Duodenal mucosa (tissue), 2 donors: ENCODE data around the gene SYT5.
"Not testable (repeated sequence)": the region's sequence is repeated elsewhere in the genome, so short reads cannot be mapped to it uniquely, and the experiment has no call there.

ENCODE experiments used
- H3K27ac ChIP-seq: one replicate; pipeline ENCODE4 v1.7.0; 2013; ENCODE audit warnings: low read depth, low read length
- H3K27me3 ChIP-seq, 2 donors: one replicate each; pipeline ENCODE4 v1.7.0; 2013; ENCODE audit warnings: low read length in 2 of 2, control low read depth in 1 of 2; ENCODE audit not compliant: insufficient read depth in 2 of 2, control insufficient read depth in 1 of 2
- H3K36me3 ChIP-seq, 2 donors: one replicate each; pipeline ENCODE4 v1.7.0; 2013; ENCODE audit warnings: low read length in 2 of 2, control low read depth in 1 of 2; ENCODE audit not compliant: insufficient read depth in 2 of 2, control insufficient read depth in 1 of 2
- H3K4me1 ChIP-seq, 2 donors: one replicate each; pipeline ENCODE4 v1.7.0; 2013; ENCODE audit warnings: low read length in 2 of 2, control low read depth in 1 of 2; ENCODE audit not compliant: insufficient read depth in 2 of 2, control insufficient read depth in 1 of 2
- H3K4me3 ChIP-seq, 2 donors: one replicate each; pipeline ENCODE4 v1.7.0; 2013; ENCODE audit warnings: low read length in 2 of 2, low read depth in 1 of 2
- H3K9ac ChIP-seq, 2 donors: one replicate each; pipeline ENCODE4 v1.7.0; 2013; ENCODE audit warnings: low read length in 2 of 2, low read depth in 1 of 2
- H3K9me3 ChIP-seq, 2 donors: one replicate each; pipeline ENCODE4 v1.7.0; 2013; ENCODE audit warnings: low read length in 2 of 2, control low read depth in 1 of 2; ENCODE audit not compliant: control insufficient read depth in 1 of 2

The SYT5 gene

GRCh38 chr19:55208880-55209692 is 29.0 kb upstream of the SYT5 start, which contains the start of gene PTPRH:
Gene PTPRH (minus strand): TSS chr19:55209501. CDS start chr19:55209433, 68 bp downstream.
- Histone ChIP-seq H3K9ac (peak within 1 kb of the TSS; percentile 77 to 89), H3K9me3 (peaks cover 3 to 5% of the 10 kb centered on the region in 2 donors), H3K4me1 (peaks cover 9 to 10% of the 10 kb centered on the region in 2 donors), H3K4me3 (peak within 1 kb of the TSS; percentile 66 to 72), H3K36me3 (peaks cover 9 to 15% of the 10 kb centered on the region in 2 donors), H3K27ac (peak within 1 kb of the TSS; percentile 89), H3K27me3 (no peaks in the 10 kb centered on the region)

DNA sequence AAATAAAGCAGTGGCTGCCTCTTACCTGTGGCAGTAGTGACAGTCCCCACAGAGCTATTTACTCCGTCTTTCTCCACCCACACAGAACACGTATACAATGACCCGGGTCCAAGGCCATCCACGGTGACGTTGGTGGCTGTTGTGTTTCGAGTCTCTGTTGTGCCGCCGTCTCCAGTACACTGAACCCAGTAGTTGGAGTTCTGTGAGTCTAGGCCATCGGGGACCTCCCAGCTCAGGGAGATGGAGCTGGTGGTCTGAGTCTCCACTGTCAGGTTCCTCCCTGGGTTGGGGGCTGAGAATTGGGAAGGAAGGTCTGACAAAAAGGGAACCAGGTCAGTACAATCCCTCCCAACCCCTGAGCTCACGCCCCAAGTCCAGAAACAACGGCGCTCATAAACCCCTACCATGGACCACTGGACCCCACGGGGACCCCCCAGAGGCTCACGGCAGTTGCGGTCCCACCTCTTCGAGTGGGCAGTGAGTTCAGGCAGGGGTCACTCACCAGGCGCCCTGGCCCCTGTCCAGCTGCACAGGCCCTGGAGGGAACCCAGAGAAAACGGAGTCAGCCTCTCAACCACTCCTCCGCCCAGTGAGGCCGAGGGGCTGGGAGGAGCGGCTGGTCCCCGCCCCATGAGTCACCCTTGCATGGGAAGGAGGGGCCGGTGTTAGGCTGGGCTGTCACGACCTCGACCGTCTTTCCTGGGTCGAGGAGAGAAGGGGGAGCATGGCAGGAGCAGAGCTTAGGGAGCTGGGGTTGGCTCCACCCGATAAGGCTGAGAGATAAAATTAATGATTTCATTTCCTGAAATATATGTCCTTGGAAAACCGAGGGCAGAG is 26.8 kb upstream of the SYT5 start:
- no peaks in the 10 kb centered on the region for H3K9me3 ChIP-seq
- no peaks in the 10 kb centered on the region for H3K27me3 ChIP-seq
- peak overlapping the region; percentile 60 to 84 for H3K9ac ChIP-seq
- peak overlapping the region; percentile 70 to 77 for H3K4me3 ChIP-seq
- H3K4me1 ChIP-seq: peaks cover 9 to 10% of the 10 kb centered on the region in 2 donors
- H3K36me3 ChIP-seq: peaks cover 10 to 29% of the 10 kb centered on the region in 2 donors
- H3K27ac ChIP-seq: peak overlapping the region; percentile 89

GRCh38 chr19:55202199-55202598 is 22.1 kb upstream of the SYT5 start:
- H3K27me3 ChIP-seq, H3K27ac ChIP-seq, H3K4me3 ChIP-seq, H3K9ac ChIP-seq, H3K4me1 ChIP-seq, H3K9me3 ChIP-seq: not testable (repeated sequence)
- peaks cover 28 to 70% of the 10 kb centered on the region in 2 donors for H3K36me3 ChIP-seq

- Histone ChIP-seq H3K27ac (no peak overlapping the region), H3K9me3 (no peaks in the 10 kb centered on the region), H3K4me1 (no peaks in the 10 kb centered on the region), H3K4me3 (no peak overlapping the region), H3K9ac (no peak overlapping the region), H3K36me3 (peaks cover 31 to 71% of the 10 kb centered on the region in 2 donors), H3K27me3 (no peaks in the 10 kb centered on the region)
These were observed 19.6 kb upstream of the SYT5 start for GRCh38 chr19:55199620-55200204.

GRCh38 chr19:55198651-55199050 is 18.6 kb upstream of the SYT5 start:
- Histone ChIP-seq H3K4me1 (no peaks in the 10 kb centered on the region), H3K9me3 (no peaks in the 10 kb centered on the region), H3K4me3 (no peak overlapping the region), H3K27me3 (no peaks in the 10 kb centered on the region), H3K27ac (no peak overlapping the region), H3K9ac (no peak overlapping the region), H3K36me3 (peaks cover 32 to 65% of the 10 kb centered on the region in 2 donors)

DNA sequence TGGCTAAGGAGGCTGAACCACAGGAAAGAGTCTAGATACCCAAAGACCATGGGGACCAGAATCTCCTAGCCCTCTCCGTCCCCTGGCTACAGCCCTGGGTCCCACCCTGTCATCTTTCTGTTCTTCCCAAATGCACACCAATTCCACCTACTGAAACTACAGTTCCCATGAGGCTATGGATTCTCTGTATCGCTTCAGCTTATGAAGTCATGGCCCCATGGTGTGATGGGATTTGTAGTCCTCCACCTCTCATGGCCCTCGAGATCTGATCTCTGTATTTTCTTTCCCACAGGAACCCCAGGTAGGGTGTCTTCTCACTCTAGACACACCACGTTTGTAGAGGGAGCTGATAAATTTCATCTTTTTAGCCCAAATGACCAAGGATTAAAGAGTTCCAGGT is 17.4 kb upstream of the SYT5 start:
- no peak overlapping the region for H3K9ac ChIP-seq
- no peaks in the 10 kb centered on the region for H3K9me3 ChIP-seq
- no peaks in the 10 kb centered on the region for H3K4me1 ChIP-seq
- no peak overlapping the region for H3K27ac ChIP-seq
- H3K4me3 ChIP-seq: no peak overlapping the region
- H3K36me3 ChIP-seq: peaks cover 32 to 65% of the 10 kb centered on the region in 2 donors
- no peaks in the 10 kb centered on the region for H3K27me3 ChIP-seq

DNA sequence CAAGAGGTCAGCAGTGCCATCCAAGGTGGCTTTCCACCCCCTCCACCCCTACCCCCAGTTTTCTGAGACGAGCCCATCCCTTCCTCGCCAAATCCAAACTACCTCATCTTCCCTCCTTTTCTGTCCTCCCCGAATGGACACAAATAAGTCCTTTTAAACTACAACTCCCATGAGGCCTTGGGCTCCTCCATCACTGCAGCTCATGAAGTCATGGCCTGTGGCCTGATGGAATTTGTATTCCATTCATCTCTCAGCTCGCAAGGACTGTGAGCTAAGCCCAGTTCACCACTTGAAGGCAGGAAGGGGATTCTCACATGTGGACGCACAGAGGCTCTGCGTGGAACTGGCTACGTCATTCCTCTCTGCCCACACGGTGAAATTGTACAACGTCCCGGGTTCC is 16.7 kb upstream of the SYT5 start:
- Histone ChIP-seq H3K4me1 (no peaks in the 10 kb centered on the region), H3K9me3 (no peaks in the 10 kb centered on the region), H3K9ac (no peak overlapping the region), H3K27ac (no peak overlapping the region), H3K36me3 (peaks cover 30 to 61% of the 10 kb centered on the region in 2 donors), H3K27me3 (no peaks in the 10 kb centered on the region), H3K4me3 (no peak overlapping the region)

- no peaks in the 10 kb centered on the region for H3K4me1 ChIP-seq
- no peak overlapping the region for H3K4me3 ChIP-seq
- H3K36me3 ChIP-seq: peaks cover 17 to 45% of the 10 kb centered on the region in 2 donors
- no peak overlapping the region for H3K9ac ChIP-seq
- no peak overlapping the region for H3K27ac ChIP-seq
- no peaks in the 10 kb centered on the region for H3K9me3 ChIP-seq
- no peaks in the 10 kb centered on the region for H3K27me3 ChIP-seq
These were observed 13.4 kb upstream of the SYT5 start for GRCh38 chr19:55193481-55193880.

- Histone ChIP-seq H3K27me3 (no peaks in the 10 kb centered on the region), H3K4me1 (no peaks in the 10 kb centered on the region), H3K9ac (no peak overlapping the region), H3K36me3 (peaks cover 15 to 36% of the 10 kb centered on the region in 2 donors), H3K27ac (no peak overlapping the region), H3K4me3 (no peak overlapping the region), H3K9me3 (no peaks in the 10 kb centered on the region)
These were observed 9.3 kb upstream of the SYT5 start for GRCh38 chr19:55189403-55189835.

DNA sequence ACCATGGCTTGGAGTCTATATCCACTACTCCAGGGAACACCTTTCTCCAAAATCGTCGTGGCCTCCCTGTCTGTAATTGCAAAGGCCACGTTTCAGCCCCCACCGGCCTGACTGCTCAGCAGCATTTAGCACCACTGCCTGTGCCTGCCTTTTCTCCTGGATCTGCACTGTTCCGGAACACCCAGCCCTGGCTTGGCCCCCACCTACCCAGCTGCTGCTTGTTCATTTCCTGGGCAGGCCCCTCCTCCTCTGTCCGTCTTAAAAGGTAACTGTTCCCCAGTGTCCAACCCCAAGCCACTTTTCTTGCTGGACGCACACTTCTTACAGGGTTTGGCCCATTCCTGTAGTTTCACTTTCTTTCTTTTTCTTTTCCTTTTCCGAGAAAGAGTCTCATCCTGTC is 8.5 kb upstream of the SYT5 start:
- no peaks in the 10 kb centered on the region for H3K27me3 ChIP-seq
- peaks cover 10 to 34% of the 10 kb centered on the region in 2 donors for H3K36me3 ChIP-seq
- H3K9ac ChIP-seq: no peak overlapping the region
- no peak overlapping the region for H3K4me3 ChIP-seq
- no peak overlapping the region for H3K27ac ChIP-seq
- no peaks in the 10 kb centered on the region for H3K9me3 ChIP-seq
- H3K4me1 ChIP-seq: no peaks in the 10 kb centered on the region
